ENCODE measurements around the gene TCERG1L.

DNA sequence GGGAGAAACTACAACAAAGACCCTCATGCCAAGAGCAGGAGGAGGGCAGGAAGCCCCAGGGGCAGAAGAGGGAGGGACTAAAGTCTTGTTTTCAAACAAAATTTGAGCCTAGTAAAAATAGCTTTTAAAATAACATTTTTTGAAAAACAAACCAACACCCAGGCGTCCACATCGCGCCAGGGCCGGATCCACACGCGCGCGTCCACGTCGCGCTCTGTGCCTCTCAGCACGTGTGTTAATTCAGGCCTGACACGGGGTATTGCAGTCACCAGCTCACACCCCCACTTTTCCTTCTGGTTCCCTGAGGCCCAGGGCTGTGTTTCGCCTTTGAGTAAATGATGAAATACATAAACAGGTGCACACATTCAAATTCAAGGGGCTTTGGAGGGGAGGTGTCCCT, 196.2 kb downstream of the TCERG1L start:
- TF ChIP-seq, protein P1, sequence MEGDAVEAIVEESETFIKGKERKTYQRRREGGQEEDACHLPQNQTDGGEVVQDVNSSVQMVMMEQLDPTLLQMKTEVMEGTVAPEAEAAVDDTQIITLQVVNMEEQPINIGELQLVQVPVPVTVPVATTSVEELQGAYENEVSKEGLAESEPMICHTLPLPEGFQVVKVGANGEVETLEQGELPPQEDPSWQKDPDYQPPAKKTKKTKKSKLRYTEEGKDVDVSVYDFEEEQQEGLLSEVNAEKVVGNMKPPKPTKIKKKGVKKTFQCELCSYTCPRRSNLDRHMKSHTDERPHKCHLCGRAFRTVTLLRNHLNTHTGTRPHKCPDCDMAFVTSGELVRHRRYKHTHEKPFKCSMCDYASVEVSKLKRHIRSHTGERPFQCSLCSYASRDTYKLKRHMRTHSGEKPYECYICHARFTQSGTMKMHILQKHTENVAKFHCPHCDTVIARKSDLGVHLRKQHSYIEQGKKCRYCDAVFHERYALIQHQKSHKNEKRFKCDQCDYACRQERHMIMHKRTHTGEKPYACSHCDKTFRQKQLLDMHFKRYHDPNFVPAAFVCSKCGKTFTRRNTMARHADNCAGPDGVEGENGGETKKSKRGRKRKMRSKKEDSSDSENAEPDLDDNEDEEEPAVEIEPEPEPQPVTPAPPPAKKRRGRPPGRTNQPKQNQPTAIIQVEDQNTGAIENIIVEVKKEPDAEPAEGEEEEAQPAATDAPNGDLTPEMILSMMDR (IDR thresholded peaks at IDR 0.05), result no peak
- TF ChIP-seq POLR2AphosphoS5 (IDR thresholded peaks at IDR 0.05), result no peak

Data from stomach (tissue), 4 donors.